Activated CD8-positive, alpha-beta T cell treated with anti-CD3 and anti-CD28 coated beads for 36 hours (primary cell): ENCODE results near the gene ARVCF. TPM values are rescaled to one million over a fixed set of nuclear protein-coding genes. Genes with fewer than 3 reads are reported as not detected.

Experiments
- ATAC-seq: fragments of 200-7000 bp; cut with Tn5 transposase; one replicate; pipeline ENCODE4 v1.10.0; 2021; ENCODE audit warnings: mild to moderate bottlenecking, moderate library complexity
- CTCF ChIA-PET: fragments of 350-600 bp; sonication (Branson Sonifier 250); formaldehyde crosslinking; loops from one replicate; lab custom pipeline; 2021; ENCODE audit warnings: antibody characterized with exemption; lab: Charles Lee
- POLR2A ChIA-PET: fragments of 350-600 bp; sonication (Branson Sonifier 250); formaldehyde crosslinking; loops from one replicate; lab custom pipeline; 2021; ENCODE audit warnings: antibody characterized with exemption; lab: Charles Lee
- DNase-seq: peaks from one replicate; pipeline ENCODE4 v3.0.0-alpha.2; 2020
- H3K27ac Mint-ChIP-seq: one replicate; pipeline ENCODE4 v1.8.0; 2021; ENCODE audit warnings: mild to moderate bottlenecking, mixed read lengths
- H3K27me3 Mint-ChIP-seq: one replicate; pipeline ENCODE4 v1.8.0; 2021; ENCODE audit warnings: mixed read lengths
- H3K36me3 Mint-ChIP-seq: one replicate; pipeline ENCODE4 v1.8.0; 2021; ENCODE audit warnings: low read depth, mixed read lengths
- H3K4me1 Mint-ChIP-seq: one replicate; pipeline ENCODE4 v1.8.0; 2021; ENCODE audit warnings: low read depth, mixed read lengths
- H3K4me3 Mint-ChIP-seq: one replicate; pipeline ENCODE4 v1.8.0; 2021; ENCODE audit warnings: mild to moderate bottlenecking, moderate library complexity, mixed read lengths
- H3K9me3 Mint-ChIP-seq: one replicate; pipeline ENCODE4 v1.8.0; 2021; ENCODE audit warnings: mixed read lengths
- intact Hi-C: fragments of 100-400 bp; cut with micrococcal nuclease; formaldehyde crosslinking; loops from one replicate; pipeline ENCODE4 v1.10.0; 2022
- total RNA-seq, 2 experiments: library from RNA; stranded (reverse); gene quantifications; one replicate each; pipeline ENCODE4 v1.2.3, GENCODE V29; 2021
- TF ChIP-seq, protein P1 (sequence below): fragments of 200-600 bp; IDR thresholded peaks from one replicate; pipeline ENCODE4 v1.8.0; 2022; ENCODE audit warnings: antibody characterized with exemption, mild to moderate bottlenecking

ARVCF gene
- total RNA-seq, 2 experiments from 2014 or later: 1.2 to 1.9 TPM

GRCh38 chr22:20063271-20064139 is 46.9 kb upstream of the ARVCF start:
- DNase-seq: no peak
- Mint-ChIP-seq H3K27me3 (no peaks in the 10 kb centered on the region), H3K4me1 (no peaks in the 10 kb centered on the region), H3K27ac (no peak overlapping the region), H3K4me3 (no peak overlapping the region), H3K9me3 (no peaks in the 10 kb centered on the region), H3K36me3 (peaks cover 3% of the 10 kb centered on the region)
- ChIA-PET CTCF (no interaction called here), POLR2A (no interaction called here)
- no peak for ATAC-seq
- TF ChIP-seq, protein P1, sequence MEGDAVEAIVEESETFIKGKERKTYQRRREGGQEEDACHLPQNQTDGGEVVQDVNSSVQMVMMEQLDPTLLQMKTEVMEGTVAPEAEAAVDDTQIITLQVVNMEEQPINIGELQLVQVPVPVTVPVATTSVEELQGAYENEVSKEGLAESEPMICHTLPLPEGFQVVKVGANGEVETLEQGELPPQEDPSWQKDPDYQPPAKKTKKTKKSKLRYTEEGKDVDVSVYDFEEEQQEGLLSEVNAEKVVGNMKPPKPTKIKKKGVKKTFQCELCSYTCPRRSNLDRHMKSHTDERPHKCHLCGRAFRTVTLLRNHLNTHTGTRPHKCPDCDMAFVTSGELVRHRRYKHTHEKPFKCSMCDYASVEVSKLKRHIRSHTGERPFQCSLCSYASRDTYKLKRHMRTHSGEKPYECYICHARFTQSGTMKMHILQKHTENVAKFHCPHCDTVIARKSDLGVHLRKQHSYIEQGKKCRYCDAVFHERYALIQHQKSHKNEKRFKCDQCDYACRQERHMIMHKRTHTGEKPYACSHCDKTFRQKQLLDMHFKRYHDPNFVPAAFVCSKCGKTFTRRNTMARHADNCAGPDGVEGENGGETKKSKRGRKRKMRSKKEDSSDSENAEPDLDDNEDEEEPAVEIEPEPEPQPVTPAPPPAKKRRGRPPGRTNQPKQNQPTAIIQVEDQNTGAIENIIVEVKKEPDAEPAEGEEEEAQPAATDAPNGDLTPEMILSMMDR: no peak
- intact Hi-C loops: no loop called here

- no peak overlapping the region for H3K27ac Mint-ChIP-seq
- ATAC-seq (no peak), DNase-seq (no peak)
- intact Hi-C loops: no loop called here
- TF ChIP-seq, protein P1: no peak
- peaks cover 3% of the 10 kb centered on the region for H3K36me3 Mint-ChIP-seq
- H3K9me3 Mint-ChIP-seq: no peaks in the 10 kb centered on the region
- POLR2A ChIA-PET: no interaction called here
- no peaks in the 10 kb centered on the region for H3K27me3 Mint-ChIP-seq
- CTCF ChIA-PET: interaction anchor here (1.2 to 1.9 kb wide), 2 partner anchors 14 to 48 kb away, joined by 3 to 8 read pairs; no protein-coding TSS in a partner anchor
- H3K4me3 Mint-ChIP-seq: no peak overlapping the region
- no peaks in the 10 kb centered on the region for H3K4me1 Mint-ChIP-seq
Measured at GRCh38 chr22:20062766-20063083, 46.1 kb upstream of the ARVCF start.

- no peak overlapping the region for H3K27ac Mint-ChIP-seq
- DNase-seq: no peak
Measured at GRCh38 chr22:20062043-20062765, 45.6 kb upstream of the ARVCF start.

GRCh38 chr22:20061481-20061861 is 44.8 kb upstream of the ARVCF start:
- DNase-seq (no peak), ATAC-seq (no peak)
- POLR2A ChIA-PET: no interaction called here
- H3K4me3 Mint-ChIP-seq: no peak overlapping the region
- TF ChIP-seq, protein P1: no peak
- H3K36me3 Mint-ChIP-seq: peaks cover 4% of the 10 kb centered on the region
- H3K9me3 Mint-ChIP-seq: no peaks in the 10 kb centered on the region
- no peaks in the 10 kb centered on the region for H3K4me1 Mint-ChIP-seq
- intact Hi-C loops: no loop called here
- no peaks in the 10 kb centered on the region for H3K27me3 Mint-ChIP-seq
- CTCF ChIA-PET: interaction anchor here (1.2 to 1.9 kb wide), 2 partner anchors 15 to 50 kb away, joined by 3 to 8 read pairs; no protein-coding TSS in a partner anchor
- no peak overlapping the region for H3K27ac Mint-ChIP-seq

More at GRCh38 chr22:20062043-20062765, 45.6 kb upstream of the ARVCF start:
- CTCF ChIA-PET: interaction anchor here (1.2 to 1.9 kb wide), 2 partner anchors 14 to 49 kb away, joined by 3 to 8 read pairs; no protein-coding TSS in a partner anchor
- no peaks in the 10 kb centered on the region for H3K4me1 Mint-ChIP-seq
- intact Hi-C loops: no loop called here
- H3K9me3 Mint-ChIP-seq: no peaks in the 10 kb centered on the region
- POLR2A ChIA-PET: no interaction called here
- H3K4me3 Mint-ChIP-seq: no peak overlapping the region
- peaks cover 3% of the 10 kb centered on the region for H3K36me3 Mint-ChIP-seq
- H3K27me3 Mint-ChIP-seq: no peaks in the 10 kb centered on the region
- TF ChIP-seq, protein P1: no peak
- no peak for ATAC-seq
